Mucosa of stomach (tissue), 1 donor: ENCODE measurements around the gene NCKIPSD.

Experiments used
- H3K27me3 ChIP-seq: one replicate; pipeline ENCODE4 v1.7.0; 2013; ENCODE audit warnings: mild to moderate bottlenecking, low read length; ENCODE audit not compliant: control insufficient read depth, insufficient read depth
- H3K36me3 ChIP-seq: one replicate; pipeline ENCODE4 v1.7.0; 2013; ENCODE audit warnings: low read length; ENCODE audit not compliant: control insufficient read depth, insufficient read depth
- H3K4me1 ChIP-seq: one replicate; pipeline ENCODE4 v1.7.0; 2013; ENCODE audit warnings: mild to moderate bottlenecking, low read length; ENCODE audit not compliant: control insufficient read depth, insufficient read depth
- H3K4me3 ChIP-seq: one replicate; pipeline ENCODE4 v1.7.0; 2013; ENCODE audit warnings: low read length
- H3K9ac ChIP-seq: one replicate; pipeline ENCODE4 v1.7.0; 2013; ENCODE audit warnings: mild to moderate bottlenecking, low read length, moderate library complexity
- H3K9me3 ChIP-seq: one replicate; pipeline ENCODE4 v1.7.0; 2013; ENCODE audit warnings: mild to moderate bottlenecking, low read length, moderate library complexity; ENCODE audit not compliant: control insufficient read depth
- donor health status: Pancreatic carcinoma.

Gene NCKIPSD

GRCh38 chr3:48623851-48624547 lies 61.7 kb downstream of the NCKIPSD start:
- Histone ChIP-seq H3K9me3 (no peaks in the 10 kb centered on the region), H3K9ac (peak overlapping the region; percentile 39), H3K4me3 (no peak overlapping the region), H3K27me3 (no peaks in the 10 kb centered on the region), H3K36me3 (no peaks in the 10 kb centered on the region), H3K4me1 (peaks cover 16% of the 10 kb centered on the region)
